ELF-1 (cell line): ENCODE data around the gene PDS5B.
"Not testable (repeated sequence)": the region's sequence is repeated elsewhere in the genome, so short reads cannot be mapped to it uniquely, and the experiment has no call there.

Experiments used
- DNase-seq: peaks from one replicate; pipeline ENCODE4 v3.0.0-alpha.2; 2016; ENCODE audit warnings: low read depth, low spot score

PDS5B gene

GRCh38 chr13:32645854-32646253 lies 59.6 kb downstream of the PDS5B start:
- DNase-seq = no peak

DNA sequence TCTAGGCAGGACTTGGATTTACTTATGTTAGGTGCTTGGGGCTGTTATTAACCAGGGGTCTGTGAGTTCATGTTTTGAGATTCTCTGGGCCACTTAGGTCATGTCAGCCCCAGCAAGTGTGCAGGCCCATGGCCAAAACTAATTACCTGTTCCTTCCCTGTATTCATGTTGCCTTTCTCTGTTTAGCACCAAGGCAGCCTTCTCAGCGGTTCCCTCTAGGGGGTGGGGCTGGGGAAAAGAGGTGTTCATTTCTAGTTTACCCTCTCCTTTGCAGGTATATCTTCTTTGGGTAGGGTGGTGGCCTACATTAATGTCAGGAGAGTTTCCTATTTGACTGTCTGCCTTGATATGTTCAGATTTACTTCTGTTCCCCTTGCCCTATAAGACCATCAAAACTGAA lies 61.7 kb downstream of the PDS5B start:
- DNase-seq = peak; percentile 8

GRCh38 chr13:32650705-32651311 lies 64.6 kb downstream of the PDS5B start:
- peak; percentile 32 for DNase-seq

GRCh38 chr13:32657309-32657708 lies 71.1 kb downstream of the PDS5B start:
- no peak for DNase-seq

DNA sequence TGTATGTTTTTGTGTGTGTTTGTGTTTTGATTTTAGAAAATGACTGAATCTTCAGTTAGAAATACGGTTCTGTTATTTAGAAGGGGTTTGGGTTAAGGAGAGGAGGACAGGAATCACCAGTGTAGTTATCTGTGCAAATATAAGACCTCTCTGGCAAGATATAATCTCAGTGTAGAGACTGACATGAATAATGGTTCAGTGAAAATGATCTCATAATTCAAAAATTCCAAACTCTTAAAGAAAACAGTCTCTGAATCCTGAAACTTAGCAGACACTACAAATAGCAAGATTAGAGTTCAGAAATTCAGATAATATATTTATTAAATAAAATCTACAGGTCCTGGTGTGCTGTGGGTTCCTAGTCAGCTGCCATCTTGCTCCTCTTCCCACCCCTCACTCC lies 73.5 kb downstream of the PDS5B start:
- DNase-seq = no peak

DNA sequence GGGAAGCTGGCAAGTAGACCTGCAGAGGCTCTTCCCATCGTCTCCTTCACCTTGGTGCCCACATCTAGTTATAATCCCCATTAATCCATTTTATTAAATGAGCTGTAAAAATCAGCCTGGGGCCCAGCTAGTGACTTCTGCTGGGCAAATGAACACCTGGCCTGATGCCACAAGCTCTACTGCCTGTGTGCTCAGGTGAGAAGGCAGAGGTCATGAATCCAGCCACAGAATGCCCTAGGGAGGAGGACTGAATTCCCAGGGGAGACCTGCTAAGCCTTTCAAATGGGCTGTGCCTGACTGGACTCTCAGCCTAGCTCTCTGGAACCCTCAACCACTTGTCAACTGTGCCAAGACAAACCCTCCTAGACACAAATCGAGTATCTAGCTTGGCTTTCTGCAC lies 74.0 kb downstream of the PDS5B start:
- no peak for DNase-seq

- DNase-seq = no peak
Observed at GRCh38 chr13:32661685-32662084, 75.4 kb downstream of the PDS5B start.

- DNase-seq = no peak
Observed at GRCh38 chr13:32663660-32664059, 77.4 kb downstream of the PDS5B start.

- no peak for DNase-seq
Observed at GRCh38 chr13:32666990-32667571, 80.8 kb downstream of the PDS5B start.

GRCh38 chr13:32669030-32669646 lies 82.9 kb downstream of the PDS5B start:
- peak; percentile 30 for DNase-seq

- DNase-seq = no peak
Observed at GRCh38 chr13:32674503-32674902, 88.3 kb downstream of the PDS5B start.

GRCh38 chr13:32676242-32676641 lies 90.0 kb downstream of the PDS5B start:
- DNase-seq = no peak

DNA sequence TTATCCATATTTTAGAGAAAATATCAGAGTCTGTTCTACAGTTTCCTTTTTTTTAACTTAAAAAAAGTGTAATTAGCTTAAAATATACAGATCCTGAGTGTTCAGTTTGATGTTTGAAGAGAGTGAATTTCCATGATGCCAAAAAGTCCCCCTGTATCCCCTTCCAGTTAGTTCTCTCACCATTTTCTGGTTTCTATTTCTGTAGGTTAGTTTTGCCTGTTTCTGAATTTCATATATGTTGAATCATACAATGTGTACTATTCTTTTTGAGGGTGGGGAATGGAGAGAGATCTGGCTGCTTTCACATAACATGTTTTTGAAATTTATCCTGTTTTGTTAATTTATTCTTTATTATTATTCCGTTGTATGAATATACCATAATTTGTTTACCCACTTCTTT lies 95.9 kb downstream of the PDS5B start:
- DNase-seq = no peak

GRCh38 chr13:32682740-32683139 lies 96.5 kb downstream of the PDS5B start:
- DNase-seq = no peak

DNA sequence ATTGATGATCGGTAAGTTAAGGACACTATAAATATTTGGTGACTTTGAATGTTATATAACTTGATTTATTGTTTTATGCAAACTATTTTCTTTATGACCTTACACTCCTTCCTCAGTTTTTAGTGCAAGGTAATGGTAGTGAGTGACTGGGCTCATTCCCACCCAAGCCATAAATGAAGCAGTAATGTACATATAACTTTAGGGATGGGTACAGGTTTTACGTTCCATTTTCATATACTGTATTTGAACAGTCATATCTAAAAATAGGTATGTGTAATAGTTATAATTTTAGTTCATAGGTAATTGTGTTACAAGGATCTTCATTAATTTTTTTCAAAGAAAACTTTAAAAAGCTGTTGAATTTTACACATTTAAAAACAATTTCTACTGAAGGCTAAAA lies 101.0 kb downstream of the PDS5B start:
- DNase-seq = no peak

- DNase-seq = no peak
Observed at GRCh38 chr13:32695602-32696250, 109.5 kb downstream of the PDS5B start.

- DNase-seq = no peak
Observed at GRCh38 chr13:32707471-32707870, 121.2 kb downstream of the PDS5B start.

- DNase-seq = no peak
Observed at GRCh38 chr13:32713397-32713796, 127.1 kb downstream of the PDS5B start.

GRCh38 chr13:32716201-32716600 lies 129.9 kb downstream of the PDS5B start:
- DNase-seq = not testable (repeated sequence)

GRCh38 chr13:32720026-32720425 lies 133.8 kb downstream of the PDS5B start:
- no peak for DNase-seq

- DNase-seq = not testable (repeated sequence)
Observed at GRCh38 chr13:32721131-32722034, 135.1 kb downstream of the PDS5B start.

GRCh38 chr13:32722340-32722739 lies 136.1 kb downstream of the PDS5B start:
- no peak for DNase-seq
